ENCODE measurements around the gene NGFR.

DNA sequence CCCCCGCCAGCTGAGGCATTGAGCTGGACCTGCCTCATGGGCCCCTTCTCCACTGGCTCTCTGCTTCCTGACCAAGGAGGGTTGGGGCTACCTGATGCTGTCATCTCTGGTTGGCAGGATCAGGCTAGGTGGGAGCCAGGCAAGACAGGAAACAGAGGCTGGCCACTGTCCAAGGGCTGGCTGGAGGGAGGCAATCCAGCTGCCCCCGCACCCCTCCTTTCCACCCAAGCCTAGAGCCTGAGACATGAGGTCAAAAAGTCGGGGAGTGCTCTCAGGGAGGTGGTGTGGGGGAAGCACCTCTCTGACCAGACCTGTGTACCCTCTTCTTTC, 14.5 kb downstream of the NGFR start:
- no peak for TF ChIP-seq GABPB1 (CRISPR knock-in tag; IDR thresholded peaks at IDR 0.05)
- TF ChIP-seq CTCF (IDR thresholded peaks at IDR 0.05), result no peak
- no peak for TF ChIP-seq NR2C2 (CRISPR knock-in tag; IDR thresholded peaks at IDR 0.05)
- TF ChIP-seq E2F4 (CRISPR knock-in tag; IDR thresholded peaks at IDR 0.05; ENCODE audit: borderline replicate concordance, low read depth), result no peak

Measured in WTC11 (cell line).